GM20431 (cell line): ENCODE results near the gene C1GALT1C1L.
"Not testable (repeated sequence)": the region's sequence is repeated elsewhere in the genome, so short reads cannot be mapped to it uniquely, and the experiment has no call there.

Source experiments
- in situ Hi-C: fragments of 300-500 bp; cut with MseI, MboI; formaldehyde crosslinking; loops from one replicate; pipeline ENCODE4 v1.15.0; 2020; ENCODE audit warnings: low sequenced_read_pairs; ENCODE audit not compliant: unreplicated experiment

The C1GALT1C1L gene

DNA sequence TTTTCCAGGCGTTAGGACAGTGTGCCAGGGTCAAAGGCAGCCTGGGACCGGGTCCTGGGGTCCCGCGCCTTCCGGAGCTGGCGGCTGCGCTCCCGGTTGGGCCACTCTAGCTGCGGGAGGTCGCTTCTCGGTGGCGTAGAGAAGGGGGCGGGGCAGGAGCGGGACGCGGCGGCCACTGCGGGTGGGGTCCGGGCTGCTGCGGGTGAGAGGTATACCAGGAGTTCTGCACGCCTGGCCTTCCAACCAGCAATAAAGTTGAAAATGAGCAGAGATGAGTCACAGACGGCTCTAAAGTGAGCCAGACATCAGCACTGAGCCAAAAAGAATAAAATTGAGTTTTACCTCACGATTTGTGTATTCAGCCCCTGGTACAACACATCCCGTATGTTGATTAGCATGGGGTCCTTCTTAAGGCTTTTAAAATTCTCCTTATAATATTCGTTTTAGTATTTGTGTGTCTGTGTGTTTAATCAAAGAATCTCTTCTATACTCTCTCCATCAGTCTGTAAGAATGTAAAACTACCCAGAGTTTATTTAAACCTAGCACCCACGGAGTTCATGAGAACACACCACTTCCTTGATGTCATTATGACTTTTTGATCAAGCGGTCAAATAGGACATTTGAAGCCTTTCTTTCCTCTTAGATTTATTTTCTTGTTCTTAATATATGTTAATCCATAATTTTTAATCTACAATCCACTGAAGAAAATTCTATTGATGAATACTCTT, at the start of gene C1GALT1C1L:
Gene C1GALT1C1L (minus strand): TSS at position 108 of the 729 bp plus-strand sequence. CDS start 107 bp downstream, at position 1.
- in situ Hi-C loops = no loop called here

DNA sequence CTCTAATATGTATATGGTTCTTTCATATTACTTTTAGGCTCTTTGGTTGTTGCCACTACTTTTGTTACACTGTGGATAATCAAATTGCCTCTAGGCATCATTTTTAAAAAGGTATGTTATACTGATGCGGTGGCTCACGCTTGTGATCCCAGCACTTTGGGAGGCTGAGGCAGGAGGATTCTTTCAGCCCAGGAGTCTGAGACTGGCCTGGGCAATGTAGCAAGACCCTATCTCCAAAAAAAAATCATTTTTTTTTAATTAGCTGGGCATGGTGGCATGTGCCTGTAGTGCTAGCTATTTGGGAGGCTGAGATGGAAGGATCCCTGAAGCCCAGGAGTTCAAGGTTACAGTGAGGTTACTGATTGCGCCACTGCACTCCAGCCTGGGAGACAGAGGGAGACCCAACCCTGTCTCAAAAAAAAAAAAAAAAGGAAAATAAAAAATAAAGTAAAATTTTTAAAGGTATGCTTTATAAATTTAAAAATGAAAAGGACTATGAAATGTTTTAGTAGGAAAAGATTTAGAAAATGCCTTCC, 49.5 kb upstream of the C1GALT1C1L start:
- in situ Hi-C loops = no loop called here

DNA sequence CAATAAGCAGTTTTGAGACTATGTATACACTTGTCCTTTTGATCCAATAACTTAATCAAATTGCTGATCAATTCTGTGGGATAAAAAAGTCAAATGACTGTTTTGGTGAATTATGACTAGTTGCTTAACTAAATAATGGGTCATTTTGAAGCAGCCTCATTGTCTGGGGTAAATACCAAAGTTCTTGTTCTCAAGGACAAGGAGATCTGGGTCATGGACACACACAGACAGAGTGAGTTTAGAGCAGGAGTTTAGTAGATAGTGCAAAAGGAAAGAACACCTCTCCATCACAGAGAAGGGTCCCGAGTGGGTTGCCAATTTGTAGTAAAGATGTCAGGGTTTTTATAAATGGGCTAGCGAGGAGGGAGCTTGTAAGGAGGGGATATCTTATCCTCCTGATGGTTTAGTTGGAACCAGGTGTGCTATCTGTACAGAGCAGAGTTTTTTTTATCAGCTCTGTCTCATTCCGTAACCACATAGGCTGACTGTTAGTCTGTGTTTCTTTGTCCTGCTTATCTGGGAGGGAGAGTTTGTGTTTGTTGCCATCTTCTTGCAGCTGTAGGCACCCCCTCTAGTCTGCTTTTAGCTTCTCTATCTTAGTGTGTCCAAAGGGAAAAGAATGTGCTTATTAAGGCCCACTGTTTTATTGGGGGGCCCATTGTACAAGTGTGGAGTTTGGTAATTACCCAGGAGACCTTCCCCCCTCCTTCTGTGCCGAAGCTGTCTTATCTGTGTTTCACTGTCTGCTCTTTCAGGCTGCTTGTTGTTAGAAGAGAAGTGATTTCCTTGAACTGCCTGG, 48.7 kb upstream of the C1GALT1C1L start:
- in situ Hi-C loops = no loop called here

DNA sequence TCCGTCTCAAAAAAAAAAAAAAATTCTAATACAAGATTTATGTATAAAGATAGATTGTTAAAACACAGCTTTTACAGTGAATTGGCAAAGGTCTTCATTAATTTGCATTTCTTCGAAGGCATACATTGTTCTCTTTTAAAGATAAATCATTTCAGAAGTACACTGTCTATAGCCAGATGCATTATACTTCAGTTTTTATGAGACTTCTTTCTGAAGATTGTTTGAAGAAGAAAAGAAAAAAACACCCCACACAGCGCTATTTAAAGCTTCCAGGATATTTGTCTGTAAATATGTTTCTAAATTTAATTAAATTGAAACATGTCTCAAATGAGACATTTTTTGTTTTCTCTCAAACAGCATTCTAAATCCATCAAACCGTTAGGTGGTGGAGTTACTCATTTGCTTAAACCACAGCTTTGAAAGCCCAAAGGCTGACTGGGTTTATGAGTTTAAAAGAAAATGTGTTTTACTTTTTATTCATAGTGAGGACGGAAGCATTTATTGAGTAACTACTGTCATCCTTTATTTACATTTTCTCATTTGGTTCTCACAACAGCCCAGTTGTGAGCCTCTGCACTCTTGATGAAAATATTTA, 42.4 kb upstream of the C1GALT1C1L start:
- in situ Hi-C loops = no loop called here

DNA sequence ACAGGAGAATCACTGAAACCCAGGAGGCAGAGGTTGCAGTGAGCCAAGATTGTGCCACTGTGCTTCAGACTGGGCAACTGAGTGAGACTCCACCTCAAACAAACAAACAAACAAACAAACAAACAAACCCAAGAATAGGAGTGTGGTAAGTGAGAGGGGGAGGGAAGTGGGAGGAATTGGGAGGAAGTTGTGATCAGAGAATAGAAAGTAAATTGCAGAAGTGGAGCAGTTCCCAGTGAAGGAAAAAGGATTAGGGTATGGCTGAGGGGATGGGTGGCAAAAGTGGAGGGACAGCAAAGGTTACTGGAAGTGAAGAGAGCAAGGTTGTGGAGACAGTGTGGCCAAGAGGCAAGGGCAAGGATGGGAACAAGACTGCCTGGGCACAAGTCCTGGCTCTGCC, 41.1 kb upstream of the C1GALT1C1L start:
- in situ Hi-C loops = no loop called here

DNA sequence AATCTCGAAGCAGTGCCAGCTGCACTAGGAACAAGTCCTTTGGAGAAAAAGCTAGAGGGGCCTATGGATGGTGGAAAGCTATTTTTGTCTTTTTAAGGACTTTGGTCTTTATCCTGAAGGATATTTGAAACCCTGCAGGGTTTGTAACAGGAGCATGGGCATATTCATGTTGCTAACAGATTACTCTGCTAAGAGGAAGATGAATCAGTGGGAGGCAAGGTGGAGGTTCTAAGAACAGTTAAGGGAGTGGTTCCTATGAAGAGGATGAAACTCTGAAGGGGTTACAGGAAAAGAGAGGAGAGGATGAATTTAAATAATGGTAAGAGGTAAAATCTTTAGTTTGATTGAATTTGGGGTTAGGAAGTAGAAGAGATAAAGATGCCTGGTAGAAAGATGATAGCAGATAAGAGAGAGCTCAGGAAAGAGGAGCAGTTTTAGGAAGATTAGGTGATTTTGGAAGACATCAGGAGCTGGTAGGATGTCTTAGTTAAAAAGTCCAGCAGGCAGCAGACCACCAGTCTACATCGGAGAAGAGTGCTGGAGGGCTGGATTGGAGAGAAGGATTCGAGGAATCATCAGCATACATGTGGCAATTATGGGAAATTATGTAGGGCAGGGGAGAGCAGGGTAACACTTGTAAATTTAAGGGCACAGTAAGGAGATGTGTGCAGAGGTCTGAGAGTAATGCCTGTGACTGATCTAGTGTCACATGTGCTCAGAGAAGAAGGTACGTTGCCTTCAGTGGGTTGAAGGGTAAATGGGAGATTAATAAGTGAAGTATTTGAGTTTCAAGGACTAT, 39.3 kb upstream of the C1GALT1C1L start:
- in situ Hi-C loops = no loop called here

DNA sequence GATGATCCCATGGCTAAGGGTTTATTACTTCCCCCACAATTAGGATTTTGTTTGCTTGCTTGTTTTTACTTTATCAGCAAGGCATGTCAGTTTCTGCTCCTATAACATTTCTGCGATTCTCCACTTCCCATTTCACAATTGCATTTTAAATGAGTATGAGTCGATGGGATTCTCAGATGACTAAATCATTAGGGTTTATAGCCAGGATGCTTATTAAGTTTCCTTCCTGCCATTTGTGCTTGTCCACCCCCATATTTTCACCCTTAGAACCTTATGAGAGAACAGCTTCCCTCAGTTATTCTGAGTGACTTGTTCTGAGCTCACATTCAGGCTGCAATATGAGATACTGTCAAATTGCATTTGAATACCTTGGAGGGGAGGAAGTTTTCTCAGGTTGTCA, 37.9 kb upstream of the C1GALT1C1L start:
- in situ Hi-C loops = no loop called here

DNA sequence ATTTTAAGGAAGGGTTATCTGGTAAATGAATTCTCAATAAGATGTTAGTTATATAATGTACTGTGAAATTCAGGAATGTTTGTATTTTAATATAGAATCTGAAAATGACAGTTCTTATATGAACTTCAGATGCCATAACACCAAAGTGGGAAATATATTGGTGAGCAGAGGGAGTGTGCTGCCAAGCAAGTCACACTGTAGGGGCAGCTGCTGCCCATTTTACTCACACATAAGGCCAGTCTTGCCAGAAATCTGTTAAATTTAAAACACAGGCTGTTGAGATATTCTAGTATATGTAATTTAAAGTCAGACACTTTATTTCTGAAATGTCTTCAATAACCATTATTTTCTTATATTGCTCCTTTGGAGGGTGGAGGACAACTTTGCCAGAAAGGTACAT, 34.6 kb upstream of the C1GALT1C1L start:
- in situ Hi-C loops = no loop called here

DNA sequence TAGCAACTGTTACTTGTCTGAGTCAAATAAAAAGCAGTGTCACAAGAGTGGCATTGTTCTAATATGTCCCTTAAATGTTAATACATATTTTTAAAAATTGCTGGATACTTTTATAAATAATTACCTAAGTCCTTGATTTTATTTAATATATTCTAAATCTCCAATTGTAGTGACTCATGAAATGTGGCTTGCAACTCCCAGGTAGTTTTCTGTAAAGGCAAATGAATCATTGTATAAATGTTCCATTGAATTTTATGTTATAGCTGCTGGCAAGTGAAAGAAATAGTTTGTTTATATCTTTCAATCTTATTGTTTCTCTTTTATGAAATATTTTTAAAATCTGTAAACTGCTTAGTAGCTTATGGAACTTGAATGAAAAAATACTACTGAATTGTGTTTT, 32.7 kb upstream of the C1GALT1C1L start:
- in situ Hi-C loops = no loop called here

DNA sequence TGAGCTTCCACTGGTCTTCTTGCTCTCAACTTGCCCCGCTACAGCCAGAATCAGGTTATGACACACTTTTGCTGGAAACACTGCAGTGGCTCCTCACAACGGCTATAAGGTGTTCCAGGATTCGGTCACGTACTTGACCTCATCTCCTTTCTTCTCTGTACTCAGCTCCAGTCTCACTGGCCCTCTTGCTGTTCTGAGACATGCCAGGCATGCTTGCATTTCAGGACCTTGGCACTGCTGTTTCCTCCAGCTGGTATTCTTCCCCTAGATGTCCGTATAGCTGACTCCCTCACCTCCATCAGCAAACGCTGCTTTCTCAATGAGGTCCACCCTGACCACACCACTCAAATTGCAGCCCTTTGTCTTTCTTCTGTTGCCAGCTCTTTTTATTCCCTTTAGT, 31.9 kb upstream of the C1GALT1C1L start:
- in situ Hi-C loops = no loop called here

DNA sequence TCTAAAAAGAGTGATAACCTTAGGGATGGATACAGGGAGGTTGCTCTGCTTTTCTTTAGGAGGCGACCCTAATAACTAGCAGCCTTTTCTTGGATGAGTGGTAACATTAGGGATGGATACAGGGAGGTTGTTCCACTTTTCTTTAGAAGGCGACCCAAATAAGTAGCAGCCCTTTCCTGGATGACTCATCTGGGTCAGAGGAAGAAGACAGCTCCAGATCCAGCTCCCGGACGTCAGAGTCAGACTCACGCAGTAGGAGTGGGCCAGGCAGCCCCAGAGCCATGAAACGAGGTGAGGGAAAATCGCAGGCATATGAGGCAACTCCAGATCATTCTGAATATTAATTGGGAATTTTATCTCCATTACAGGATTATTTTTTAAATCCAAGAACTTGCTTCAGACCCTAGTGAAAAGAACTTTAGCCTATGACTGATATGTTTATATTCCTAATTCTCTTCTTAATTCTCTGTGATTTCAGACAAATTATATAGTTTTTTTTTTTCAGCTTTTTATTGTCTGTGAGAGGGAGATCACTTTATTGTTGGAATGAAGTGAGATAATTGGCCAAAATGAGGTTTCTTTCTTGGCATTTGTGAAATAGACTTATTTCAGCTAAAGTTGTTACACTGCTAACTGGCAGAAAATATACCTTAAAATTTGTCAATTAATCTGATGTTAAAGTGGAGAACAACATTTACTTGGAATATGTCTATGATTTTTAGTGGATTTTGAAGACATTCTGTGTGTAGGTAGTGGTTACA, 31.2 kb upstream of the C1GALT1C1L start:
- in situ Hi-C loops = no loop called here

DNA sequence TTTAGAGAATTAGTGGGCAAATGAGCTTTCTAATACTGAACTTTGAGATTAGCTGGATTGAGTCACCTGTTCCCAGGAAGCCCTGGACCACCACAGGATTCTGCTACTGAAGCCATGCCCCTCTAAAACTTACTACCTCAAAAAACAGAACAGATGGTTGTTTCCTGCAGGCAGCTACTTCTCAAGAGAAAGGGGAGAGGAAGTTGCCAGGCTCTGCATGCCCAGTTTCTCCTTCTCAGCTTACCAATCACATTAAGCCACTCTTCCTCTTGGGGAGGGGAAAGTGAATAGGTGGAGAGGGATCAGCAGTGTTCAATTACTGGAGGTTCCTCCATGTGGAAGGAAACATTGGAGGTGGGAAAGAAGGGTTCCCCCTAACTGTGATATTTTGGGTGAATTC, 24.9 kb upstream of the C1GALT1C1L start:
- in situ Hi-C loops = no loop called here

DNA sequence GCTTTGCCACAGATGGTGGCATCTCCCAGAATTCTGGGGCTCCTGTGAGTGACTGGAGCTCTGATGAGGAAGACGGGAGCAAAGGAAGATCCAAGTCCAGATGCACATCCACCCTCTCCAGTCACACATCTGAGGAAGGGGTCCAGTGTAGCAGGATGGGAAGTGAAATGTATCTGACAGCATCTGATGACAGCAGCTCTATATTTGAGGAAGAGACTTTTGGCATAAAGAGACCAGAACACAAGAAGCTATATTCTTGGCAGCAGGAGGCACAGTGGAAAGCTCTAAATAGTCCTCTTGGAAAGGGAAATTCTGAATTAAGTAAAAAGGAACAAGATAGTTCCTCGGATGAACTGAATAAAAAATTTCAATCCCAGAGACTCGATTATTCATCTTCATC, 23.5 kb upstream of the C1GALT1C1L start:
- in situ Hi-C loops = no loop called here

DNA sequence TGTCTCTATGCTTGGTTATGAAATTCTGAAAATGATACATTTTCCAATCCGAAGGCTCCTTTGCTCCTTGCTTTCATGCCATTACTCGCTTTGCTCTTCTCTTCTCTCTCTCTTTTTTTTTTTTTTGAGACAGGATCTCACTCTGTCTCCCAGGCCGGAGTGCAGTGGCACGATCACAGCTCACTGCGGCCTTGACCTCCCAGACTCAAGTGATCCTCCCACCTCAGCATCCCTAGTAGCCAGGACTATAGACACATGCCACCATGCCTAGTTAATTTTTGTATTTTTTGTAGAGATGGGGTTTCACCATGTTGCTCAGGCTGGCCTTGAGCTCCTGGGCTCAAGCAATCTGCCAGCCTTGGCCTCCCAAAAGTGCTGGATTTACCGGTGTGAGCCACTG, 21.9 kb upstream of the C1GALT1C1L start:
- in situ Hi-C loops = not testable (repeated sequence)

DNA sequence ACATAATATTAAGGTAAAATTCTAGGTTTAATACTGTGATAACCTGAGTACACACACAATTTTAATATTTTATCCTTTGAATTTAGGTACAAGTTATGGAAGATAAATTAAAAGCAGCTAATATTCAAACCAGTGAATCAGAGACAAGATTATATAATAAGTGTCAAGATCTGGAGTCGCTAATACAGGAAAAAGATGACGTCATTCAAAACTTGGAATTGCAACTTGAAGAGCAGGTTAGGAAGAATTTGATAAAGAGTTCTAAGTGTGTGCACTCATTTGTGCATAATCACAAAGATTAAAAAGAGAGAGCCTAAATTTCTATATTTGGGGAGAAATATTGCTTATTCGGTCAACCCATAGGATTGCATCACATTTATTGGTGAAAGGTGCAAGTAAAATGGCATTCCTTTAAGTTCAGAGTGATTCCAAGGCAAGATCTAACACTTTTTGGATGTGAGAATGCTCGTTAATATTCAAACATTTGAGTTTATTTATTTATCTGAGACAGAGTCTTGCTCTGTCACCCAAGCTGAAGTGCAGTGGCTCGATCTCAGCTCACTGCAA, 16.3 kb upstream of the C1GALT1C1L start:
- in situ Hi-C loops = no loop called here

DNA sequence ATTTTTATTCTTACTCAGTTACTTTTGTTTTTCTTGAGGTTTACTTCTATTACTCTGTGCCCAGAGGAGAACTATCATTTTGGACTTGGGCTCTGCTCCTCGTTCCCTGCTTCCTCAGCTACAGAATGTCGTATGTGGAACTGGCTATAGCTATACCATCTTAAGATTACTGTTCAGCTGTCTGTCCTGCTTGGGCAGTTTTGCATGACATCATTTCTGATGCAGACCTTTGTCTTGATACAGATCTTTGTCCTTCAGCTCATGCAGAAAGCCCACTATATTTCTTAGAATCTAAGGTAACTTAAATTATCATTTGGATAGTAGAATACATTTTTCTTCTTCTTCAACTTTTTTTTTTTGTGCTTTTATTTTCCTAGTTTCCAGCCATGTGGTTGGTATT, 13.8 kb upstream of the C1GALT1C1L start:
- in situ Hi-C loops = no loop called here

DNA sequence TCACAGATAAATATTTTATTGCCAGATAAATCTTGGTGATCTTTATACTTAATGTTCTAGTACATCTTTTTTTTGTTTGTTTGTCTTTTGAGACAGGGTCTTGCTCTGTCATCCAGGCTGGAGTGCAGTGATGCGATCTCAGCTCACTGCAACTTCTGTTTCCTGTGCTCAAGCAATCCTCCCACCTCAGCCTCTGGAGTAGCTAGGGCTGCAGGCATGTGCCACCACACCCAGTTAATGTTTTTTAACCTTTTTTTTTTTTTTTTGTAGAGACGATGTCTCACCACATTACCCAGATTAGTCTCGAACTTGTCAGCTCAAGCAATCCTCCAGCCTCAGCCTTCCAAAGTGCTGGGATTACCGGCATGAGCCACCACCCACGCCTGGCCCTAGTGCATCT, 9.1 kb upstream of the C1GALT1C1L start:
- in situ Hi-C loops = no loop called here

DNA sequence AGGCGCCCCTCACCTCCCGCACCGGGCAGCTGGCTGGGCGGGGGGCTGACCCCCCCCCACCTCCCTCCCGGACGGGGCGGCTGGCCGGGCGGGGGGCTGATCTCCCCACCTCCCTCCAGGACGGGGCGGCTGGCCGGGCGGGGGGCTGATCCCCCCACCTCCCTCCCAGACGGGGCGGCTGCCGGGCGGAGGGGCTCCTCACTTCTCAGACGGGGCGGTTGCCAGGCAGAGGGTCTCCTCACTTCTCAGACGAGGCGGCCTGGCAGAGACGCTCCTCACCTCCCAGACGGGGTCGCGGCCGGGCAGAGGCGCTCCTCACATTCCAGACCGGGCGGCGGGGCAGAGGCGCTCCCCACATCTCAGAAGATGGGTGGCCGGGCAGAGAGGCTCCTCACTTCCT, 1.6 kb upstream of the C1GALT1C1L start:
- in situ Hi-C loops = not testable (repeated sequence)

DNA sequence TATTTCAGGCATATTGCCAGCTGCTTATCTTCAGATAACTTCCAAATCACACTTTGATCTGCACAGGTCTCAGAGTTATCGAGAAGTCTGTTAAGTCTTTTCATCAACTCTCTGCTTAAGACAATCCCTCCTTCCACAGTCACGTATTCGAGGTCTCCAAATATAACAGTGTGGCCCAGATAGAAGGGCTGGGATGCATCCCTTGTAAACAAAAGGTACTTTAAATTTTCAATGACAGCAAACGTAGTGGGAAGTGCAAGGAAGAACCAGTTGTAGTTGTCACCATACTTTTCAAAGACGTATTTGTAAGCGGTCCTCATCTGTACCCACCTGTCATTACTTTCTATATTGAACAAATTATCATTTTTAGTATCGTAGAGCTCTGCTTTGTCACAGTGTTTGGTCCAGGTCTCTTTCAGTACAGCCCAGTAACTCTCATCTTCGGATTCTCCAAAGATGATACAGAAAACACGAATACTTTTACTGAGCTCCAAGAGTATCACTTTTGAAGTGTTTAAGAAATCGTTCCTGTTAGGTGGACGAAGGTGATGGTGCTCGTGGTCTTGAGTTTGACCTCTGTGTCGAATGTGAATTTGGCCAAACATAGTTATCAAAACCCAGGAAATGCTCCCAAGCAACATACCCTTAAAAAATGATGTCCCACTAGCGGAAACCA, 445 bp downstream of the C1GALT1C1L start:
- in situ Hi-C loops = no loop called here
